T-helper 1 cell (primary cell): ENCODE measurements around the gene ELL3.
"Not testable (repeated sequence)": the region's sequence is repeated elsewhere in the genome, so short reads cannot be mapped to it uniquely, and the experiment has no call there.

ENCODE experiments used
- DNase-seq, 5 donors: peaks; one replicate each; pipeline ENCODE4 v3.0.0-alpha.2; 2012 to 2020

Gene ELL3

GRCh38 chr15:43791993-43792760 is 15.4 kb upstream of the ELL3 start, which contains the start of gene SERF2:
Gene SERF2, plus strand, starts transcription at chr15:43792320. Its CDS starts 57 bp downstream, at chr15:43792377.
- peak; percentile 99 to 100 (median 99) for DNase-seq

GRCh38 chr15:43789409-43789808 is 12.6 kb upstream of the ELL3 start:
- DNase-seq, result no peak

- DNase-seq, result no peak
These were observed 2.2 kb upstream of the ELL3 start for GRCh38 chr15:43779016-43779415.

GRCh38 chr15:43777267-43777914 is 625 bp upstream of the ELL3 start:
- peak; percentile 70 to 82 (median 76) for DNase-seq

GRCh38 chr15:43776101-43776717 is 557 bp downstream of the ELL3 start:
- DNase-seq, result no peak

GRCh38 chr15:43775411-43775965 is 1.3 kb downstream of the ELL3 start:
- DNase-seq, result no peak

- no peak for DNase-seq
These were observed 2.7 kb downstream of the ELL3 start for GRCh38 chr15:43774062-43774461.

GRCh38 chr15:43772624-43773023 is 4.1 kb downstream of the ELL3 start:
- no peak for DNase-seq

GRCh38 chr15:43771816-43772215 is 5.0 kb downstream of the ELL3 start:
- DNase-seq, result no peak

- peak in 4 of 5 donors; percentile 26 to 57 (median 48) for DNase-seq
These were observed 7.1 kb downstream of the ELL3 start for GRCh38 chr15:43769584-43770228.

GRCh38 chr15:43763819-43764446 is 12.8 kb downstream of the ELL3 start:
- DNase-seq, result no peak

GRCh38 chr15:43762824-43763223 is 13.9 kb downstream of the ELL3 start:
- DNase-seq, result no peak

GRCh38 chr15:43751885-43752284 is 24.9 kb downstream of the ELL3 start:
- no peak for DNase-seq

- DNase-seq, result peak in 4 of 5 donors; percentile 35 to 85 (median 41)
These were observed 26.9 kb downstream of the ELL3 start for GRCh38 chr15:43749690-43750345.

- peak in 1 of 5 donors; percentile 31 for DNase-seq
These were observed 28.4 kb downstream of the ELL3 start for GRCh38 chr15:43748376-43748775.

- DNase-seq, result peak in 1 of 5 donors; percentile 8
These were observed 29.9 kb downstream of the ELL3 start for GRCh38 chr15:43746903-43747309.

GRCh38 chr15:43746245-43746902 is 30.4 kb downstream of the ELL3 start, which contains the start of gene PDIA3:
Gene PDIA3, plus strand, starts transcription at chr15:43746438. Its CDS starts 102 bp downstream, at chr15:43746540.
- peak; percentile 70 to 84 (median 79) for DNase-seq

- no peak for DNase-seq
These were observed 41.4 kb downstream of the ELL3 start for GRCh38 chr15:43735416-43735815.

- DNase-seq, result not testable (repeated sequence)
These were observed 48.6 kb downstream of the ELL3 start for GRCh38 chr15:43728053-43728725.

GRCh38 chr15:43726306-43726705 is 50.5 kb downstream of the ELL3 start:
- not testable (repeated sequence) for DNase-seq
